Kidney epithelial cell (primary cell): ENCODE measurements around the gene MAPKAPK5. TPM values are rescaled to one million over a fixed set of nuclear protein-coding genes. Genes with fewer than 3 reads are reported as not detected.
A peak's percentile ranks its signal among the peaks of the same experiment; 100 is the strongest.
"Not testable (repeated sequence)": the region's sequence is repeated elsewhere in the genome, so short reads cannot be mapped to it uniquely, and the experiment has no call there.

Experiments used
- DNase-seq: peaks from one replicate; pipeline ENCODE4 v3.0.0-alpha.2; 2010; ENCODE audit warnings: low read depth
- H3K27me3 ChIP-seq: 2 replicates; pipeline ENCODE4 v1.6.0; 2011; ENCODE audit warnings: low read length; ENCODE audit not compliant: control insufficient read depth, insufficient read depth
- H3K36me3 ChIP-seq: 2 replicates; pipeline ENCODE4 v1.5.1; 2011; ENCODE audit warnings: low read length; ENCODE audit not compliant: control insufficient read depth, insufficient read depth
- H3K4me3 ChIP-seq: 2 replicates; pipeline ENCODE4 v1.5.1; 2011; ENCODE audit warnings: low read depth, mild to moderate bottlenecking, control low read depth, low read length
- CTCF ChIP-seq: IDR thresholded peaks from 2 replicates; pipeline ENCODE4 v1.5.1; 2011; ENCODE audit warnings: mild to moderate bottlenecking, moderate library complexity, low read length, control low read depth, inconsistent platforms; ENCODE audit not compliant: insufficient read depth, poor library complexity, severe bottlenecking
- total RNA-seq: library from RNA; depleted of rRNA; stranded (reverse); fragments of >200 nt; gene quantifications from 2 replicates; pipeline ENCODE4 v1.2.3, GENCODE V29; 2015

MAPKAPK5 gene
- total RNA-seq, 1 donor from 2014 or later, result 58.2 TPM

- H3K4me3 ChIP-seq, result no peak overlapping the region
- H3K27me3 ChIP-seq, result no peaks in the 10 kb centered on the region
- H3K36me3 ChIP-seq, result no peaks in the 10 kb centered on the region
- TF ChIP-seq CTCF, result no peak
- no peak for DNase-seq
Measured at GRCh38 chr12:111806304-111806703, 35.7 kb upstream of the MAPKAPK5 start.

- H3K4me3 ChIP-seq, result no peak overlapping the region
- TF ChIP-seq CTCF, result no peak
- H3K36me3 ChIP-seq, result no peaks in the 10 kb centered on the region
- no peaks in the 10 kb centered on the region for H3K27me3 ChIP-seq
- no peak for DNase-seq
Measured at GRCh38 chr12:111807232-111807631, 34.8 kb upstream of the MAPKAPK5 start.

DNA sequence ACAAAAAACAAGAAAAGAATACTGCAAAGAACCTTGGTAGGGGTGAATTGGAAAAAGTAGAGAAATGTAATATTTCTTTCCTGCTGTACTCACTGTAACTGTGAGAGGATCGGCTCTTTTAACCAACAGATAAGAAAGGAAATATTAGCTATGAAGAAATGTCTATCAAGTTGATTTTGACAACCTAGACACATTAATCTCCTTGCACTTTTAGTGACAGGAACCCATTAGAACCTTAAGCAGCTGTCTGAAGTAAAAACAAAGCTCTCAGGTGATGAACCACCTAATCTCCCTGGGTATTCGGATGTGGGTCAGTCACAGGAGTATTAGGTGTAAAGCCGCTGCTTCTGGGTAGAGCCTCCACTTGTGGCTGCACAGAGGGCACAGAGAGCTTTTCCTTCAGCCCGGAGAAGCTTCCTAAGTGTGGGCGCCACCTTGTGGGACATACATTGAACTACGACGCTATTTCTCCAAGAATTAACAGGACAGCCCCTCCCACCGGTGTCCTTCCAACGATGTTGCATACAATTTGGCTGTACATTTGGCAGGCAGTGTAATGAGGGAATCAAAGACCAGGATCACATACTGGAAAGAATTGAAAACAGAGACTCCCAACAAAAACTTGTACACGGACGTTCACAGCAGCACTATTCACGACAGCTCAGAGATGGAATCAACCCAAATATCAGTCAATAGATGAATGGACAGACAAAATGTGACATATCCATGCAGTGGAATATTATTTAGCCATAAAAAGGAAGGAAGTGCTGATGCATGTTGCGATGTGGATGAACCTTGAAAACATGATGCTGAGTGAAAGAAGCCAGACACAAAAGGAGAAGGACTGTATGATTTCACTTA, 28.9 kb upstream of the MAPKAPK5 start:
- Histone ChIP-seq H3K27me3 (no peaks in the 10 kb centered on the region), H3K4me3 (no peak overlapping the region), H3K36me3 (no peaks in the 10 kb centered on the region)
- DNase-seq, result peak; percentile 45
- TF ChIP-seq CTCF, result peak; percentile 85

DNA sequence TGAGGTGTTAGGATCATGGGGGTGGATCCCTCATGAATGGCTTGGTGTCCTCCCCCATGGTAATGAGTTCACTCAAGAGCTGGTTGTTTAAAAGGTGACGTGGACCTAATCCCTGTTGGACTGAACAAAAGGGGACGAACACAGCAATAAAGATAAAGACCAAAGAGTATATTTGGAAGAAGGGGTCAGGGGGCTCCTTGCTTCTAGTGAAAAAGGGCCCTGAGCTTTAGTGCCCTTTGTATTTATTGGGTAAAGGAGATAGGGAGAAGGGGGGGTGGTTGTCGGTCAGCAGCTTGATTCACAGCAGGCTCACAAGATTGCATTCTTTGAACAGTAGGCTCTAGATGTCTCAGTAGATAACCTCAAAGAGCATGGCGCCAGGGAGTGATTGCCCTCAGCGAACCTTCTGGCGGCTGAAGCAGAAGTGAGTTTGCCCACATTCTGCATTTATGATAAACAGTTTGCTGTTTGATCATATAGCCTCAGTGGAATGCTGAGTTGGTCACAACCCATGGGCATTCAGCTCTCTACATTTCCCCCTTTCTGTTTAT, 25.9 kb upstream of the MAPKAPK5 start:
- no peak for TF ChIP-seq CTCF
- H3K27me3 ChIP-seq, result no peaks in the 10 kb centered on the region
- H3K4me3 ChIP-seq, result no peak overlapping the region
- no peak for DNase-seq
- H3K36me3 ChIP-seq, result no peaks in the 10 kb centered on the region

DNA sequence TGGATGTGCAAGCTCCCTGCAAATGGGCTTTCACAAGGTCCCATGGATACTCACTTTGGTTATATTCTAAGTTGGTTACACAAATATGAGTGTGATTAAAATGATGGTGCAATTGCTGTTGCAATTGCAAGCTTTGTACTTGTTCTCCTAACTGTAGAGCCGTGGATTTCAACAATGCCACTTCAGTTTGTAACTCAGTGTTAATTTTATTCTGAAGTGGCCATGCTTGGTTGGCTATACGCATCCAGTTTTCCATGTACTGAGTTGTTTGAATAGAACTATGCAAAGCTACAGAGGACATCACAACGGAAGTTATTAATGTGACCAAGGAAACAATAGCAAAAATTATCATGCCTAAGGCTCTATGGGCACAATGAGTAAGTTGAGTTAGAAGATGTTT, 25.1 kb upstream of the MAPKAPK5 start:
- not testable (repeated sequence) for H3K4me3 ChIP-seq, DNase-seq, H3K27me3 ChIP-seq, H3K36me3 ChIP-seq

- Histone ChIP-seq H3K27me3 (peaks cover 2% of the 10 kb centered on the region), H3K4me3 (no peak overlapping the region), H3K36me3 (no peaks in the 10 kb centered on the region)
- DNase-seq, result no peak
- no peak for TF ChIP-seq CTCF
Measured at GRCh38 chr12:111818340-111818739, 23.7 kb upstream of the MAPKAPK5 start.
